ENCODE data around the gene EN1. TPM values are rescaled to one million over a fixed set of nuclear protein-coding genes. Genes with fewer than 3 reads are reported as not detected.

Gene EN1
- total RNA-seq, 2 experiments from 2014 or later: not detected

GRCh38 chr2:118838741-118839455 lies 8.6 kb downstream of the EN1 start:
- no peak overlapping the region for H3K4me3 ChIP-seq (ENCODE audit: low read depth, low read length, poor library complexity, severe bottlenecking)
- intact Hi-C loops (cut with micrococcal nuclease; ENCODE audit: unreplicated experiment): no loop called here
- no peak overlapping the region for H3K4me2 ChIP-seq (ENCODE audit: low read length)
- no peaks in the 10 kb centered on the region for H3K9me2 ChIP-seq (ENCODE audit: insufficient read depth, low read length)
- no peak overlapping the region for H3K27ac ChIP-seq (ENCODE audit: low read depth, low read length, poor library complexity, severe bottlenecking)
- ChIA-PET CTCF (ENCODE audit: unreplicated experiment) (no interaction called here), POLR2A (no interaction called here)
- H3K36me3 ChIP-seq (ENCODE audit: insufficient read depth, low read length): no peaks in the 10 kb centered on the region
- no peak for TF ChIP-seq EZH2phosphoT487 (IDR thresholded peaks at IDR 0.05; ENCODE audit: borderline replicate concordance, low read depth, low read length)
- TF ChIP-seq CTCF (conservative IDR thresholded peaks at IDR 0.05; ENCODE audit: low read length): no peak
- H3K4me1 ChIP-seq (ENCODE audit: insufficient read depth, low read length, poor library complexity, severe bottlenecking): no peaks in the 10 kb centered on the region
- no peaks in the 10 kb centered on the region for H3K9me3 ChIP-seq (ENCODE audit: low read length)
- no peak for DNase-seq (ENCODE audit: low spot score)
- no peak overlapping the region for H2AFZ ChIP-seq (ENCODE audit: low read length)
- no peaks in the 10 kb centered on the region for H4K20me1 ChIP-seq (ENCODE audit: insufficient read depth, low read length)
- H3K79me2 ChIP-seq (ENCODE audit: insufficient read depth, low read depth, low read length): no peaks in the 10 kb centered on the region
- BruUV-seq (replicated peaks): no TSS peak

GRCh38 chr2:118837621-118838020 lies 9.8 kb downstream of the EN1 start:
- no peaks in the 10 kb centered on the region for H3K4me1 ChIP-seq (ENCODE audit: insufficient read depth, low read length, poor library complexity, severe bottlenecking)
- H3K27ac ChIP-seq (ENCODE audit: low read depth, low read length, poor library complexity, severe bottlenecking): no peak overlapping the region
- no peaks in the 10 kb centered on the region for H3K79me2 ChIP-seq (ENCODE audit: insufficient read depth, low read depth, low read length)
- intact Hi-C loops (cut with micrococcal nuclease; ENCODE audit: unreplicated experiment): no loop called here
- no peaks in the 10 kb centered on the region for H3K9me2 ChIP-seq (ENCODE audit: insufficient read depth, low read length)
- ChIA-PET POLR2A (no interaction called here), CTCF (ENCODE audit: unreplicated experiment) (no interaction called here)
- no peaks in the 10 kb centered on the region for H3K36me3 ChIP-seq (ENCODE audit: insufficient read depth, low read length)
- no peak for DNase-seq (ENCODE audit: low spot score)
- no peaks in the 10 kb centered on the region for H4K20me1 ChIP-seq (ENCODE audit: insufficient read depth, low read length)
- H3K4me3 ChIP-seq (ENCODE audit: low read depth, low read length, poor library complexity, severe bottlenecking): no peak overlapping the region
- no peak overlapping the region for H2AFZ ChIP-seq (ENCODE audit: low read length)
- H3K4me2 ChIP-seq (ENCODE audit: low read length): no peak overlapping the region
- BruUV-seq (replicated peaks): no TSS peak
- TF ChIP-seq EZH2phosphoT487 (IDR thresholded peaks at IDR 0.05; ENCODE audit: borderline replicate concordance, low read depth, low read length) (no peak), CTCF (conservative IDR thresholded peaks at IDR 0.05; ENCODE audit: low read length) (no peak)
- H3K9me3 ChIP-seq (ENCODE audit: low read length): no peaks in the 10 kb centered on the region

- no peak for TF ChIP-seq EZH2phosphoT487 (IDR thresholded peaks at IDR 0.05; ENCODE audit: borderline replicate concordance, low read depth, low read length)
- no peak for TF ChIP-seq CTCF (conservative IDR thresholded peaks at IDR 0.05; ENCODE audit: low read length)
- ChIA-PET POLR2A (interaction anchor here (0.6 kb wide), 1 partner anchor 1537 kb away, joined by 3 read pairs; no protein-coding TSS in a partner anchor), CTCF (ENCODE audit: unreplicated experiment) (no interaction called here)
- H2AFZ ChIP-seq (ENCODE audit: low read length): no peak overlapping the region
- no peaks in the 10 kb centered on the region for H4K20me1 ChIP-seq (ENCODE audit: insufficient read depth, low read length)
- no peak overlapping the region for H3K4me3 ChIP-seq (ENCODE audit: low read depth, low read length, poor library complexity, severe bottlenecking)
- no peaks in the 10 kb centered on the region for H3K36me3 ChIP-seq (ENCODE audit: insufficient read depth, low read length)
- DNase-seq (ENCODE audit: low spot score): no peak
- H3K9me2 ChIP-seq (ENCODE audit: insufficient read depth, low read length): no peaks in the 10 kb centered on the region
- no peak overlapping the region for H3K27ac ChIP-seq (ENCODE audit: low read depth, low read length, poor library complexity, severe bottlenecking)
- intact Hi-C loops (cut with micrococcal nuclease; ENCODE audit: unreplicated experiment): no loop called here
- no peaks in the 10 kb centered on the region for H3K79me2 ChIP-seq (ENCODE audit: insufficient read depth, low read depth, low read length)
- no TSS peak for BruUV-seq (replicated peaks)
- H3K4me2 ChIP-seq (ENCODE audit: low read length): no peak overlapping the region
- no peaks in the 10 kb centered on the region for H3K4me1 ChIP-seq (ENCODE audit: insufficient read depth, low read length, poor library complexity, severe bottlenecking)
- H3K9me3 ChIP-seq (ENCODE audit: low read length): no peaks in the 10 kb centered on the region
Observed at GRCh38 chr2:118837067-118837466, 10.4 kb downstream of the EN1 start.

Measured in OCI-LY7 (cell line).